ENCODE results near the gene ZNF200.

Gene ZNF200

GRCh38 chr16:3256146-3256865, 21.3 kb upstream of the ZNF200 start, which contains the start of gene MEFV:
Gene MEFV, minus strand, starts transcription at chr16:3256633. Its CDS starts 46 bp downstream, at chr16:3256587.
- Histone ChIP-seq H3K56ac (ENCODE audit: low read length) (no peak within 1 kb of the TSS), H3K79me2 (ENCODE audit: control insufficient read depth, insufficient read depth, low read length) (no peaks in the 10 kb centered on the region), H3K27ac (ENCODE audit: low read depth, low read length) (no peak within 1 kb of the TSS), H4K8ac (ENCODE audit: low read depth, low read length) (no peak within 1 kb of the TSS), H2AK5ac (ENCODE audit: low read length) (no peak within 1 kb of the TSS), H3K4ac (ENCODE audit: low read depth, low read length) (no peak within 1 kb of the TSS), H2BK15ac (replicated peaks; ENCODE audit: low read depth) (no peak within 1 kb of the TSS), H4K5ac (ENCODE audit: low read length) (no peak within 1 kb of the TSS), H3K79me1 (ENCODE audit: low read length) (no peaks in the 10 kb centered on the region), H3K18ac (ENCODE audit: low read length) (no peak within 1 kb of the TSS), H3K4me2 (ENCODE audit: low read length) (no peak within 1 kb of the TSS), H3K9ac (ENCODE audit: low read length) (no peak within 1 kb of the TSS), H2BK5ac (ENCODE audit: low read length) (no peak within 1 kb of the TSS), H3K4me1 (ENCODE audit: control insufficient read depth, low read depth, low read length) (no peaks in the 10 kb centered on the region), H3K27me3 (ENCODE audit: insufficient read depth, low read length, poor library complexity) (no peaks in the 10 kb centered on the region), H2BK120ac (ENCODE audit: low read depth, low read length) (no peak within 1 kb of the TSS), H3K23ac (ENCODE audit: low read length) (no peak within 1 kb of the TSS), H3K36me3 (ENCODE audit: control insufficient read depth, insufficient read depth, low read length) (no peaks in the 10 kb centered on the region), H3K4me3 (ENCODE audit: low read length) (no peak within 1 kb of the TSS)
- WGBS (ENCODE audit: extremely low coverage, insufficient coverage, low lambda C conversion rate), result no CpG with 5 or more reads among the region's 14 CpGs
- no peak for DNase-seq

GRCh38 chr16:3254309-3254708, 19.4 kb upstream of the ZNF200 start:
- H3K79me2 ChIP-seq (ENCODE audit: control insufficient read depth, insufficient read depth, low read length), result no peaks in the 10 kb centered on the region
- H3K18ac ChIP-seq (ENCODE audit: low read length), result no peak overlapping the region
- H3K56ac ChIP-seq (ENCODE audit: low read length), result no peak overlapping the region
- no peak for DNase-seq
- no peaks in the 10 kb centered on the region for H3K36me3 ChIP-seq (ENCODE audit: control insufficient read depth, insufficient read depth, low read length)
- H2AK5ac ChIP-seq (ENCODE audit: low read length), result no peak overlapping the region
- H3K27ac ChIP-seq (ENCODE audit: low read depth, low read length), result no peak overlapping the region
- H3K4me3 ChIP-seq (ENCODE audit: low read length), result no peak overlapping the region
- no peaks in the 10 kb centered on the region for H3K79me1 ChIP-seq (ENCODE audit: low read length)
- H2BK15ac ChIP-seq (replicated peaks; ENCODE audit: low read depth), result no peak overlapping the region
- H4K8ac ChIP-seq (ENCODE audit: low read depth, low read length), result no peak overlapping the region
- H2BK5ac ChIP-seq (ENCODE audit: low read length), result no peak overlapping the region
- H4K5ac ChIP-seq (ENCODE audit: low read length), result no peak overlapping the region
- no peak overlapping the region for H3K4ac ChIP-seq (ENCODE audit: low read depth, low read length)
- no peaks in the 10 kb centered on the region for H3K27me3 ChIP-seq (ENCODE audit: insufficient read depth, low read length, poor library complexity)
- no CpG with 5 or more reads among the region's 35 CpGs for WGBS (ENCODE audit: extremely low coverage, insufficient coverage, low lambda C conversion rate)
- no peak overlapping the region for H2BK120ac ChIP-seq (ENCODE audit: low read depth, low read length)
- H3K9ac ChIP-seq (ENCODE audit: low read length), result no peak overlapping the region
- no peak overlapping the region for H3K23ac ChIP-seq (ENCODE audit: low read length)
- no peak overlapping the region for H3K4me2 ChIP-seq (ENCODE audit: low read length)
- H3K4me1 ChIP-seq (ENCODE audit: control insufficient read depth, low read depth, low read length), result no peaks in the 10 kb centered on the region

GRCh38 chr16:3252967-3253366, 18.0 kb upstream of the ZNF200 start:
- H4K8ac ChIP-seq (ENCODE audit: low read depth, low read length), result no peak overlapping the region
- no peak overlapping the region for H3K4me3 ChIP-seq (ENCODE audit: low read length)
- no peak overlapping the region for H3K4ac ChIP-seq (ENCODE audit: low read depth, low read length)
- H2AK5ac ChIP-seq (ENCODE audit: low read length), result no peak overlapping the region
- no peak overlapping the region for H2BK5ac ChIP-seq (ENCODE audit: low read length)
- no peaks in the 10 kb centered on the region for H3K36me3 ChIP-seq (ENCODE audit: control insufficient read depth, insufficient read depth, low read length)
- H3K56ac ChIP-seq (ENCODE audit: low read length), result no peak overlapping the region
- no CpG with 5 or more reads among the region's 4 CpGs for WGBS (ENCODE audit: extremely low coverage, insufficient coverage, low lambda C conversion rate)
- no peak overlapping the region for H3K9ac ChIP-seq (ENCODE audit: low read length)
- no peak overlapping the region for H4K5ac ChIP-seq (ENCODE audit: low read length)
- H3K27ac ChIP-seq (ENCODE audit: low read depth, low read length), result no peak overlapping the region
- no peak overlapping the region for H2BK15ac ChIP-seq (replicated peaks; ENCODE audit: low read depth)
- H3K18ac ChIP-seq (ENCODE audit: low read length), result no peak overlapping the region
- H3K27me3 ChIP-seq (ENCODE audit: insufficient read depth, low read length, poor library complexity), result no peaks in the 10 kb centered on the region
- no peaks in the 10 kb centered on the region for H3K4me1 ChIP-seq (ENCODE audit: control insufficient read depth, low read depth, low read length)
- no peak overlapping the region for H2BK120ac ChIP-seq (ENCODE audit: low read depth, low read length)
- no peaks in the 10 kb centered on the region for H3K79me2 ChIP-seq (ENCODE audit: control insufficient read depth, insufficient read depth, low read length)
- H3K23ac ChIP-seq (ENCODE audit: low read length), result no peak overlapping the region
- H3K79me1 ChIP-seq (ENCODE audit: low read length), result no peaks in the 10 kb centered on the region
- DNase-seq, result no peak
- H3K4me2 ChIP-seq (ENCODE audit: low read length), result no peak overlapping the region

- Histone ChIP-seq H3K4ac (ENCODE audit: low read depth, low read length) (no peak overlapping the region), H3K4me1 (ENCODE audit: control insufficient read depth, low read depth, low read length) (no peaks in the 10 kb centered on the region), H2AK5ac (ENCODE audit: low read length) (no peak overlapping the region), H3K56ac (ENCODE audit: low read length) (no peak overlapping the region), H3K18ac (ENCODE audit: low read length) (no peak overlapping the region), H3K23ac (ENCODE audit: low read length) (no peak overlapping the region), H2BK120ac (ENCODE audit: low read depth, low read length) (no peak overlapping the region), H2BK5ac (ENCODE audit: low read length) (no peak overlapping the region), H3K27me3 (ENCODE audit: insufficient read depth, low read length, poor library complexity) (no peaks in the 10 kb centered on the region), H3K79me1 (ENCODE audit: low read length) (no peaks in the 10 kb centered on the region), H3K36me3 (ENCODE audit: control insufficient read depth, insufficient read depth, low read length) (no peaks in the 10 kb centered on the region), H3K4me2 (ENCODE audit: low read length) (no peak overlapping the region), H3K9ac (ENCODE audit: low read length) (no peak overlapping the region), H3K4me3 (ENCODE audit: low read length) (no peak overlapping the region), H4K5ac (ENCODE audit: low read length) (no peak overlapping the region), H2BK15ac (replicated peaks; ENCODE audit: low read depth) (no peak overlapping the region), H4K8ac (ENCODE audit: low read depth, low read length) (no peak overlapping the region), H3K79me2 (ENCODE audit: control insufficient read depth, insufficient read depth, low read length) (no peaks in the 10 kb centered on the region), H3K27ac (ENCODE audit: low read depth, low read length) (no peak overlapping the region)
- WGBS (ENCODE audit: extremely low coverage, insufficient coverage, low lambda C conversion rate), result no CpG with 5 or more reads among the region's 14 CpGs
- no peak for DNase-seq
These were observed 14.5 kb upstream of the ZNF200 start for GRCh38 chr16:3249451-3249850.

- Histone ChIP-seq H2BK120ac (ENCODE audit: low read depth, low read length) (no peak overlapping the region), H3K79me2 (ENCODE audit: control insufficient read depth, insufficient read depth, low read length) (no peaks in the 10 kb centered on the region), H3K23ac (ENCODE audit: low read length) (no peak overlapping the region), H3K27ac (ENCODE audit: low read depth, low read length) (no peak overlapping the region), H3K18ac (ENCODE audit: low read length) (no peak overlapping the region), H2BK15ac (replicated peaks; ENCODE audit: low read depth) (no peak overlapping the region), H4K5ac (ENCODE audit: low read length) (no peak overlapping the region), H3K56ac (ENCODE audit: low read length) (no peak overlapping the region), H2AK5ac (ENCODE audit: low read length) (no peak overlapping the region), H3K36me3 (ENCODE audit: control insufficient read depth, insufficient read depth, low read length) (no peaks in the 10 kb centered on the region), H3K9ac (ENCODE audit: low read length) (no peak overlapping the region), H3K4me1 (ENCODE audit: control insufficient read depth, low read depth, low read length) (no peaks in the 10 kb centered on the region), H3K4ac (ENCODE audit: low read depth, low read length) (no peak overlapping the region), H3K4me2 (ENCODE audit: low read length) (no peak overlapping the region), H2BK5ac (ENCODE audit: low read length) (no peak overlapping the region), H3K79me1 (ENCODE audit: low read length) (no peaks in the 10 kb centered on the region), H4K8ac (ENCODE audit: low read depth, low read length) (no peak overlapping the region), H3K27me3 (ENCODE audit: insufficient read depth, low read length, poor library complexity) (no peaks in the 10 kb centered on the region), H3K4me3 (ENCODE audit: low read length) (no peak overlapping the region)
- WGBS (ENCODE audit: extremely low coverage, insufficient coverage, low lambda C conversion rate), result no CpG with 5 or more reads among the region's 1 CpG
- DNase-seq, result no peak
These were observed 14.1 kb upstream of the ZNF200 start for GRCh38 chr16:3249020-3249419.

GRCh38 chr16:3248596-3248995, 13.6 kb upstream of the ZNF200 start:
- no peak overlapping the region for H3K9ac ChIP-seq (ENCODE audit: low read length)
- no peaks in the 10 kb centered on the region for H3K79me1 ChIP-seq (ENCODE audit: low read length)
- H3K79me2 ChIP-seq (ENCODE audit: control insufficient read depth, insufficient read depth, low read length), result no peaks in the 10 kb centered on the region
- no peak overlapping the region for H4K8ac ChIP-seq (ENCODE audit: low read depth, low read length)
- DNase-seq, result no peak
- no peak overlapping the region for H2BK15ac ChIP-seq (replicated peaks; ENCODE audit: low read depth)
- WGBS (ENCODE audit: extremely low coverage, insufficient coverage, low lambda C conversion rate), result no CpG with 5 or more reads among the region's 5 CpGs
- H2BK120ac ChIP-seq (ENCODE audit: low read depth, low read length), result no peak overlapping the region
- no peak overlapping the region for H3K4me2 ChIP-seq (ENCODE audit: low read length)
- H3K23ac ChIP-seq (ENCODE audit: low read length), result no peak overlapping the region
- H2AK5ac ChIP-seq (ENCODE audit: low read length), result no peak overlapping the region
- H3K4me1 ChIP-seq (ENCODE audit: control insufficient read depth, low read depth, low read length), result no peaks in the 10 kb centered on the region
- no peak overlapping the region for H4K5ac ChIP-seq (ENCODE audit: low read length)
- H3K36me3 ChIP-seq (ENCODE audit: control insufficient read depth, insufficient read depth, low read length), result no peaks in the 10 kb centered on the region
- H3K4me3 ChIP-seq (ENCODE audit: low read length), result no peak overlapping the region
- H3K4ac ChIP-seq (ENCODE audit: low read depth, low read length), result no peak overlapping the region
- H3K18ac ChIP-seq (ENCODE audit: low read length), result no peak overlapping the region
- no peak overlapping the region for H2BK5ac ChIP-seq (ENCODE audit: low read length)
- H3K56ac ChIP-seq (ENCODE audit: low read length), result no peak overlapping the region
- H3K27me3 ChIP-seq (ENCODE audit: insufficient read depth, low read length, poor library complexity), result no peaks in the 10 kb centered on the region
- H3K27ac ChIP-seq (ENCODE audit: low read depth, low read length), result no peak overlapping the region
